Stimulated activated CD4-positive, alpha-beta T cell treated with anti-CD3 and anti-CD28 coated beads, Interleukin-15, amount 100 ng/mL, for 48 hours (primary cell): Measurements from ENCODE around the gene LRRC4C.

Experiments used
- DNase-seq, 2 donors: peaks; one replicate each; pipeline ENCODE4 v3.0.0-alpha.2; 2020; ENCODE audit warnings: low read depth in 2 of 2

Gene LRRC4C

DNA sequence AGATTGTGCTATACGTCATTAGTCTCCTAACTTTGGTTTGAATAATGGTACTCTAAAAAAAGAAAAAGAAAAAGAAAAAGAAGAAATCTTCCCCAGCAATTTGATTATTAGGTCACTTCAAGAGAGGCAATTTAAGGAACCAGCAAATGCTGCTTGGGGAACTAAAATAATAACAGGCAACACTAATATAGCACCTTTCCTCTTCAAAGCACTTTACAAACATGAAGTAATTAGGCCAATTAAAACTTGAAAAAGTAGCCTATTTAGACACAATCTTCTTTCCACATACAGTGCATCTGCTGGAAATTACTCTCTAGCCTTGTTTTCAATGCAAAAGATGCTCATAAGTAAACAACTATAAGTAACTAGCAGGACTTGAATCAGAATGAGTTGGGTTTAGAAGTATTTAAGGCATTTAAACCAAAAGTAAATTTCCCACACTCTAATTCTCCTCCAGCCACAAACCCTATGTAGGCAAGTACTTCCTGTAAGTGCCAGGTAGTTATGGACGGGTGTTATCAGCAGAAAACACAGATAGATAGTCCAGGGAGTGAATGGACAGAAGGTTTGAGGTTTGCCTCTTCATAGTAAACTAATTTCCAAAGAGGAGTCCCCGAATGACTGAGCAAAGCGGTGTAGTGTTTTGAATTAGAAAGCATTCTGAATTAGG, 44.5 kb downstream of the LRRC4C start:
- DNase-seq: no peak

DNA sequence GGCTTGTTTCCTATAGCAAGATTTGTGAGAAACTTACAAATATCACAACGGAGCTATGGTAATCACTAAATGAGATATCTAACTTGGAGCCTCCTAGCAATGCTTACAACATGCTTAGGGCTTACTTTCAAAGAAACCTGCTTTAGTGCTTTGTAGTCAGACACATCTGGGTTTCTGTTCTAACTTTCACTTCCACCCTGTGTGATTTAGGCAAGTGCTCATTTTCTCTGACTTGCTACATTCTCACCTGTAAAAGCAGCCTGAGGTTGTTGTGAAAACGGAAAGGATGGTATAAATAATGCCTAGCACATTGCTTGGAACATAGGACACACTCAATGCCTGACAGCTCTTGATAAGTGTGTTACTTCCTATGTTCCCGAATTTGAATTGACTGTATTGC, 45.6 kb downstream of the LRRC4C start:
- DNase-seq: no peak

DNA sequence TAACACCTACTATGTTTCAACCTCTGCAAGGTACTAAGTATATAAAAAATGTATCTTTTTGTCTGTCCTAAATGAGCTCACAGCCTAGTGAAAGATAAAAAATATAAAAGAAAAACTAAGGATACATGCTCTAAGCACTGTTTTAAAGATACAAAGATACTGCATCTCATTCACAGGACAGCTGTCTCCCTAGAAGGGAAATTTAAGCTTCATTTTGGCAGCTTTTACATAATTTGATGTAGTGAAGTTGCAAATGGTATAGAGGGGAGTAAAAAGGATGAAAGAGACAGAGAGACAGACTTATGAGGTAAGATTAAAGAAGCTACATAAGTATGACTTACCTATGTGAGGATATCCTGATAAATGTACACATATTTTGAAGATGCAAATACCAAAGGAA, 53.6 kb downstream of the LRRC4C start:
- DNase-seq: no peak

DNA sequence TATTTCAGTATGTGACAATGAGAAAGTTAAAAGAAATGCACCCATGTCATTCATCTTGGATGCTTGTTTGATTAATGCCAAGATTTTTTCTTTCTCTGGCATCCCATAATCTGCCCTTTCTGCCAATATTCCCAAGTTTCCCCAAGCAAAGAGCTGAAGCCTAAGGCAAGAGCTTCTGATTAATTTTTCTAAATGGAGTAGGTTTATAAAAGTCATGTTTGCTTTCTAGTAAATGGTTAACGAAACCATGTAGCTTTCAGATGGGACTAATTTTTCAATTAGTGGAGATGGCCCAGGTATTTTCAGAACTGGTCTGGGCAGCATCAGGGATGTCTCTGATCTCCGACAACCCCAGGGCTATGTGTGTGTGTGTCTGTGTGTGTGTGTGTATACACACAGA, 55.3 kb downstream of the LRRC4C start:
- DNase-seq: no peak

DNA sequence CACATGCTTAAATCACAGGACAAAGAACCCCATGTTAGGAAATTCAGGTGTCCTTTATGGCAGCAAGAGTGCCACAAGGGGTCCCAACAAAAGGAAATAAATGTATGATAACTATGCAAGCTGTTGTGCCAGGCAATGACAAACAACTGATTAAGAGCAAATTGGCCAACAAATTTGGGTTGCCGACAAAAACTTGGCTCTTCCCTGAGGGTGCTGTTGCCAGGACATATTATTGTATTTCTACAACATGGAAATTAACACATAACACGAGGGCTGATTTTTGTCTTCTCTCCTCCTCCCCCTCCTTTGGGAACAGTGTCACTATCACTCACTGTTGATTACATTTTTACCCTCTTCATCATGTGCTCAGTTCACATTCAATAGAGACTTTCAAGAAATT, 56.0 kb downstream of the LRRC4C start:
- no peak for DNase-seq

DNA sequence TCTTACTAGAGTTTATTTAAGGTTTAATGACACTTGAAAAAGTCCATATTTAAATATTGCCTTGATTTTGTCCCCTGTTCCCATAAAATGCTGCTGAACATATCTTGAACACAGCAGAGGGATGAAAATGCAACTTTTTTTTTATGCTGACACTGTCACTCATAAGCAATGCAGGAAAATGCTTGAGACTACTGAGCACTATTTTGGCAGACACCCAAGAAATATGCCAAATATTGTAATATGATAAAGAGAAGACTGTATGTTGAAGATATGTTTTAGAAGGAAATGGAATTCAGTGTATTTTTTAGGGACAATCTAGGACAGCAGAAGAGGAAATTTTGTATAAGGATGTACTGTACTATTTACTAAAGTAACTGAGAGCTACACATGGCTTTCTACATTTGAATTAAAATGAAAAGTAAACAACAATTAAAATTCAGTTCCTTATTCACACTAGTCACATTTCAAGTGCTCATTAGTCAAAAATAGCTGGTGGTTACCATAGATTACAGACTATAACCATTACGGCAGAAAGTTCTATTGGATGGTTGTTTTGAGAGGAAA, 58.6 kb downstream of the LRRC4C start:
- no peak for DNase-seq

DNA sequence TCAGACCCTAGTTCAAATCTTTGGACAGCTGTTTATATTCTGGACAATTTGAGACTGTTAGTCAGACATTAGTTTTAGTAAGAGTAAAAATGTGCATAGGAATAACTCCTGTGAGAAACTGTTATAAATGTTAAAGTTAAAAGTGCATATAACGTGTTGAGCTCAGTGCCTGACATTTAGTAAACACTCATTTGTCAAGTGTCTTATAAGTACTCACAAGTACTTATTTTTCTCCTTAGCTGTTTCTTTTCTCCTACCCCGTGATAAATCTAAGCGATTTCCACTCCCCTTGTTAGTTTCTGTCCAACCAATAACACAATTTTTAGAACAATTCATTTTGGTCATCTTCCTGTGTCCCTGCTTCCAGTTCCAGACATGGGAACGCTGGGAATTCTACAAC, 59.3 kb downstream of the LRRC4C start:
- no peak for DNase-seq

DNA sequence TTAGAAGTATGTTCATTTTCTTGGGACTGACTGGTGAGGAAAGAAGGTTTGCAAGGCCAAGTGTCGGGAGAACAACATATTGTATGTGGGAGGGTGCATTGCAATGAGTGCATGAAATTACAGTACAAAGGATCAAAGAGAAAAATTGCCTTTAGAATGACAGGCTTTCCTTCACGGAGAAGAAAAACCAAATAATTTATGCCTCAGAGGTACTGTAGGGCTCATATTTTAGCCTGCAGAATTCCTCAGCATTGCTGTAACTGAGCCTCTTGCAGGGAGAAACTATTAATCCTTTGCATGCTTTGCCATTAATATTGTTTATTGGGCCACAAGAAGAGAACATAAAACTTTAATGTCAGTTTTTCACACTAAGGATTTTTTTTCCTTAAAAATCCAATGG, 60.1 kb downstream of the LRRC4C start:
- DNase-seq: no peak

DNA sequence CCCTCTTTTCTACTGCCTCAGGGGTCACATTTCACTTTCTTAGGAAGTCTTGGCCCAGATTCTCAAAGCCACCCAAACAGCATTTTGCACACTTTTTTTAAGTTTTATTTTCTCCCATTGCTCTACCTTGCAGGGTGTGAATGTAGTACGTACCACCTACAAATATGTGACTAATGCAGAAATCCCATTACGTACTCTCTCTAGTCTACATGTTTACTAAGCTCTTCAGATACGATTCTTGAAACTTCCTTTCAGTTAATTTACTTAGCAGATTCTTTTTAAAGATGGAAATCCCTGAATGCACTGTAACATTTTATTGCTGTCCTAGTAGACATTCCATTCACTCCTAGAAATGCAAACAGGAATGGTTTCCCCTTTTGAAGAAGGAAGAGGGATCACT, 61.3 kb downstream of the LRRC4C start:
- no peak for DNase-seq

DNA sequence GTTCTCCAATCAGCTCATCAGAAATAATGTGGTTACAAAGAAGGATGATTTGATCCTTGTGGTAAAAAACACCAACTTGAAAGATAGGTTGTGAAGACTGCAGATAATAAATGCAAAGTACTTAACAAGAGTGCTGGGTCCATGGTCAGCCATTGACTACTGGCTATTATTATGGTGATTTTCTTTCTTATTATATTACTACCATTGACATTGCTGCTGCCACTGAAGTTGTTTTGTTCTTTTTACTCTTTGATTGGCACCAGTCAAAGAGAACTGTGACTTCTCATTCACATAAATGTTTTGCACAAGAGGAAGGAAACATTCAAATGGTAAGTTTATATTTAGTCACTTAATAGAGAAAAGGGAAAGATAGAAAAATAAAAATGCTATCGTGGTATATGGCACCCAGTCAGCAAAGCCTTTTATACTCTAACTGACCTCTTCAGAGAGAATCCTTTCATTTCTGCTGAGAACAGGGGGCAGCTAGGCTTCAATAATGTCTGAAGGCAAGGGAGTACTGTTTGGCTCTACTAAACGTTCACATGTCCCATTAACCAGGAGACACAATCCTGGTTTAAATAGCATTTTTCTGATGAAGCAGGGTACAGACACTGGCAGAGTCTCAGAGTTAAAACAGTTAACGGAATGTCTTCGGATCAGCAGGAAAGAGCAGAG, 64.8 kb downstream of the LRRC4C start:
- no peak for DNase-seq

DNA sequence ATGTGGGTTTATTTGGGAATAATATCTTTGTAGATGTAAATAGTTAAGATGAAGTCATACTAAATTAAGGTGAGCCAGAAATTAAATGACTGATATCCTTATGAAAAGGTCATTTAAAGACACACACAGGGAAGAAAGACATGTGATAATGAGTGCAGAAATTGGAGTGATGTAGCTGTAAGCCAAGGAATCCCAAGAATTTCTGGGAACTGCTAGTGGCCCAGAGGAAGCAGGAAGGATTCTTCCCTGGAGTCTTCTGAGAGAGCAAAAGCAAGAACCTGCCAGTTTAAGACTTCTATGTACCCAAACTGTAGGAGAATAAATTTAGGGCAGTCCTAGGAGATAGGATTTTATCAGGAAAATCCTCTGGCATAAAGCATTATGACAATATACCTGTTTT, 66.9 kb downstream of the LRRC4C start:
- no peak for DNase-seq

DNA sequence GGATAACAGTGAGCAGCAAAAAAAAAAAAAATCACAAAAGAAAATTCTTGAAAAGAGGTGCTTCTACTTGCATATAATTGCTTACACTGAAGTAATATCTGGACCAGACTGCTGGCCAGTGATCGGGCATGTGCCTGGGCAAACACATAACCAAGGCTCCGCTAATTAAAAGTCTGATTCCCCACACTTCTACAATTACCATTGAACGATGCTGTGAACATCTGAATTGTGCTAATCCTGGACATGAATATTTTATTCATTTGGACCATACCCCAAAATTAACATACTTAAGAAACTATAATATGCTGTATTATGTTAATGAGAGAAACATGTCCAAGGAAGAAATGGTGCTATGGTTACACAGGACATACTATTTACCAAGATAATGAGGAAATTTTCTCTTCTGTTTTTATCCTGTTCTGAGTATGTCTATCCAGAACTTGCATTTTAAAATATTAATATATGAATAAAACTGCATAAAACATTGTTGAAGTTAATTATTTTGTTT, 69.8 kb downstream of the LRRC4C start:
- DNase-seq: no peak

DNA sequence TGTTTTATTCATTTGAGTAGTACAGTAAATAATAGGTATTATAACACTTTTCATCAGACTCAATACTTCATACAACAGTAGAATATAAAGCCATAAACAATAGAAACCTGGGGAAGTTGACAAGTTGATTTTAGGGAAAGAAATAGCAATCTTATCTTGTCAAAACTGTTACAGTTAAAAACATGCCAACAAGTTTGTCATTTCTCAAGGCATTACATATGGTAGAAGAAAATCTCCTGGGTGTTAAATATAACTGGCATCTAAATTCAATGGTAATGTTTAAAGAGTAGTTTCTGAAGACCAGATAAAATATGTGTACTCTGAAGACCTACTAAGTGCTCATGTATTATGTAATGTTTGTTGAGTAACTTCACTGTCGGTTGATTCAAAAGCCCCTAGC, 75.1 kb downstream of the LRRC4C start:
- no peak for DNase-seq

DNA sequence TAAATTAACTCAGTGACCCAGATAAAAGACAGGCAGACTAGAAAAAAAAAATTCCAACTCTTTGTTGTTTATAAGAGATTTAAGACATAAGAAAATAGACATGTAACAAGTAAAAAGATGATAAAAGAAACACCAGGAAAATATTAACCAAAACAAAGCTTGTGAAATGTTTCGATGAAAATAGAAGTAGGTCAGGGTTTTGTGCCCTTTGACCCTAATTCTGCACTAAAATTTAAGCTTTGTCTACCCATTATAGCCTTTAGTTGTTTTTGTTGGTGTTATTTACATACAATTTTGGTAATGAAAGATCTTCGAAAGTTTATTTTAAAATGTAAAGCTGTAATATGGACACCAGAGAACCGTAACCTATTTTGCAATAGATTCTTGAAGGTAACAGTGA, 75.7 kb downstream of the LRRC4C start:
- no peak for DNase-seq

DNA sequence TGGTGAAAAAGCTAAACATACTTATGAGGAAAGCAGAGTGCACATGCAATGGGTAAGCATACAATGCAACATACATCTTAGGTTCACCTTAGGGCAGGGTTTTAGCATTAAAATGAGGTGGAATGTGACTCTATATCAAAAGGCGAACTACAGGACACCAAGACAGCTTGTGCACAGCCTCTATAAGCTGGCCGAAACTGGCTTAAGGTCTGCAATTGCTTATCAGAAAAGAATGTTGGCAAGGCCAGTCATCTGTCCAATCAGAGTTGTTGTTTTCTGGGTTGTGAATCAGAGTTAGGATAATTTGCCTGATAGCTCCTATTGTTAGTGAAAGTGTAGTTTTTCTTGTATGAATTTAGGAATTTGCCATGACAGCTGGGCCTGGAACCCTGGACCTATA, 76.5 kb downstream of the LRRC4C start:
- DNase-seq: no peak

DNA sequence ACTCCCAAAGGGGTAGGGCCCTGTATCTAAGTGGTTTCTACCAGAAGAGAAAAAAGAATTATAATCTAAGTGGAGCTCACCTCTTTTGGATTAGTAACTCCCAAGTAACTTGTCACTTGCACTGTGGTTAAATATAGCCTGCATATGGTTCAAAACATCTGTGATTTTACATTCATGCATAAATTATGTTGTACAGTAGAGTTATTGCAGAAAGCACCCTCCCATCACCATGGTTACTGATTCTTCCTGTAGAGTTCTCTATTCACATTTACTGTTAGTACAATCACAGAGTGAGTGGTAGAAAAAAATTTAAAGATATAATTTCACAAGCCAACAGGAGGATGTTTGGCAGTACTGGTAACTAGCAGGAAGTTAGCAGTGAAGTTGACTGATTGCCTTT, 80.4 kb downstream of the LRRC4C start:
- no peak for DNase-seq

DNA sequence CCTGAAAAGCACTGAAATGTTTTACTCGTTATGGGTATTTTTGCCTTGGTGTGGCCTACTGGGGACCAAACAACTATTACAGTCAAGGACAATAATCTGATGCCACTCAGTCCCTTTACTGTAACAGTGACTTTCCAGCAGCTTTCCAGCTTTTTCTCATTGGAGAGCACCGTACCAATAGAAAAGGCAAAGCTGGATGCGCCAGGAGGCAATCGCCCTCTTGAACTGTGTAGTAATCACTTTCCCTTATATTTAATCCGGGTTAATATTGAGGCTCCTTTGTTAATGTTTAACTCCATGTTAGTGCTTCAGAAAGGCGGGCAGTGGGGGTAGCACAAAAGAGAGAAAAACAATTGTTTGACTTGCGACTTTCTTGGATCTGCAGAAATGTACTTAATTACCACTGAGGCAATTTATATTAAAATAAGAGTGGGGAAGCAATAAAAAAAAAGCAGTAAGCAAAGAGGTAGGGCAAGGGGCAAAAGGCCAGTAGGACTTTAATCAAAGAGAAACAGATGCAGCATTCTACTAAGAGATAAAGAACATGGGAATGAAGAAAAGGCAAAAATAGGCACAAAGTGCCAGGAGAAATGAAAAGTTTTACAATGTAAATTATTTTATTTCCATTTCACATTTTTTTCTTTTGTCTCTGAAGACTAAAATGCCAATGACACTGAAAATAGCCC, 81.6 kb downstream of the LRRC4C start:
- no peak for DNase-seq

DNA sequence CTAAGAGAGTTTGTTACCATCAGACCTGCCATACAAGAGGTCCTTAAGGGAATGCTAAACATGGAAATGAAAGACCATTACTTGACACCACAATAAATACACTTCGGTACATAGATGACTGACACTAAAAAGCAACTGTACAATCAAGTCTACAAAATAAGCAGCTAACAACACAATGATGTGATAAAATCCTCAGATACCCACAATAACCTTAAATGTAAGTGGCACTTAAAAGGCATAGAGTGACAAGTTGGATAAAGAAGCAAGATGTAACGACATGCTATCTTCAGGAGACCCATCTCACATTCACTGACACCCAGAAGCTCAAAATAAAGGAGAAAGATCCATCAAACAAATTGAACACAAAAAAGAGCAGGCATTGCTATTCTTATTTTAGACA, 107.6 kb downstream of the LRRC4C start:
- no peak for DNase-seq

DNA sequence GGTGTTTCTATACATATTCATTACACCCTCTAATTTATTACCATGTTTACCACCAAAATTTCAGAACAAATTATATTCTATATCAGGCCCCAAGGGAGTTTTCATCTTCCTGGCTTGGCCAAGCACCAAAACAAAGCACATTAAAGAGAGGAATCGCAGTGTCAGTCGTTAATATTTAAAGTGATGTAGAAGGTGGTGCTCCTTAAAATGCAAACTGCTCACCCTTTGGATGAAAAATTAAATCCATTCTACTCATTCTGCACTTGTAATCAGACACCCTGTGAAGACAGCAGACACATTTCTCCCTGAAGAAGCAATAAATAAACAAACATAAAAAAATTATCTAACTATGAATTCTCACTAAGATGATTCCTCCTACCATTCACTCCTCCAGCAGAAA, 113.4 kb downstream of the LRRC4C start:
- no peak for DNase-seq

DNA sequence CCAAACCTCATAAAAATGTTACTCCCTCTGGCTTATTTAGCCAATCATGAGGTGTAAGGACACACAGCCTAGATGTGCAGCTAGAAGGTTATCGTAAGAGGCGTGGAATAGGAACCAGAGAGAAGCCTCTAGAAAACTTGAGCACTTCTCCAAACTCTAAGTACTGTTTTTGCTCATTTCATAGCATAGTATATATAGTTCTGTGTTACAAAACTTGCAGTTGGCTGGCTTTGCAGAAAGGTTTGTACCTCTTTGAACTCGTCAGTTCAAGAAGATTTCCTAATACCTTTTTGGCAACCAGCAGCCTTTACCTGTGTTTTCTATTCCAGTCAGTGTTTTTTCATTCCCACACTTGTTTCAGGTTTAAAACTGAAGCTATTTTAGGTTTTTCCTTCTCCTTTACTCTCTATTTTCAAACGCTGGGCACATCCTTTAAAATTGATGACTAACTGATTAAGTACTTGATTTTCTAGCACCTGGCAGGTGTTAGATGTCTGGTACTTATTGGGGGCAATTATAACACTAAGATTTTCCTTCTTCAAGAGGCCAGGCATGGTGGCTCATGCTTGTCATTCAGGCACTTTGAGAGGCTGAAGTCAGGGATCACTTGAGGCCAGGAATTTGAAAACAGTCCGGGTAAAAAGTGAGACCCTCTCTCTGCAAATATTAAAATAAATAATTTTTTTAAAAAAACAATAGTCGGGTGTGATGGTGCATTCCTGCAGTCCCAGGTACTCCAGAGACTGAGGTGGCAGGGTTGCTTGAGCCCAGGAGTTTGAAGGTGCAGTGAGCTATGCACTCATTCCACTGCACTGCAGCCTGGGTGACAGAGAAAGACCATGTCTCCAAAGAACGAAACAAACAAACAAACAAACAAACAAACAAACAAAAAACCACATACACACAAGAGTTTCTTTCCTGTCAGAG, 125.2 kb downstream of the LRRC4C start:
- DNase-seq: no peak

DNA sequence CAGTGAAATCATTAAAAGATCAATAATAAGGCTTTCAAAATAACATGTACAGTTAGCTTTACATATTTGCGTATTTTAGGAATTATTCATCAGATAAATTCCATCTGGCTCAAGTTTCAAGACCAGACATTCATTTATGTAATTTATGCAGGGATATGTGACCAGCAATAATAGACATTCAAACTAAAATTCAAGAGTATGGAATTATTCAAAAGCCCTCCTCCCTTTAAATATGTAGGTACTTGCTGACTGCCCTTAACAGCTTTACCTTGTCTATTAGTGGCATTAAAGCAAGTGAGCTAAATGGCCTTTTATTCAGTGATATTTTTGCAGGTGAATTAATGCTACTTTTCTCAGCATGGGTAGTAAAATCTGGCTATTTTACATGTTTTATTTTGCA, 126.1 kb downstream of the LRRC4C start:
- no peak for DNase-seq

DNA sequence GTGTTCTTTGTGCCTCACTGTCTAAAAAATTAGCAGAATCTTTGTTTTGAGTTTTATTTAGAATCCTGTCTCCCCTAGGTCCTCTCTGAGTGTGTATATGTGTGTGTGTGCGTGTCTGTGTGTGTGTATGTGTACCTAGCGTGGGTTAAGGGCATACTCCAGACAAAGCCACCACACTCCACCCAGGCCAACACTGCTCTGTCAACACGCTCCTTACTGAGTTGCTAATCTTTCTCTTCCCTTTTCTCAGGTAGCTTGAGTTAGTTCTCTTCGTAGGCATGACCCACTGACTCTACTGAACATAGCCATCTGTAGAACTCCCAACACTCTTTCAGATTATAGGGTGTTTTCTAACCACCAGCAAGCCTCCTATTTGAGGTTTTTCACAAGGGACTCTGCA, 131.1 kb downstream of the LRRC4C start:
- no peak for DNase-seq
